OCI-M1 (cell line): ENCODE data around the gene CDON.
A peak's percentile ranks its signal among the peaks of the same experiment; 100 is the strongest.

Experiments used
- DNase-seq: peaks from one replicate; lab custom pipeline; 2025; lab: John Stamatoyannopoulos, UW

Gene CDON

GRCh38 chr11:126062679-126063506 lies at the start of gene CDON:
Gene CDON, minus strand, starts transcription at chr11:126062866. Its CDS starts 39,390 bp downstream, at chr11:126023476.
- peak; percentile 98 for DNase-seq

GRCh38 chr11:126111458-126112116 lies 48.9 kb upstream of the CDON start:
- no peak for DNase-seq

GRCh38 chr11:126109941-126110731 lies 47.5 kb upstream of the CDON start:
- no peak for DNase-seq

GRCh38 chr11:126106594-126107328 lies 44.1 kb upstream of the CDON start:
- DNase-seq, result peak; percentile 34

GRCh38 chr11:126105748-126106080 lies 43.0 kb upstream of the CDON start:
- no peak for DNase-seq

- DNase-seq, result no peak
Measured at GRCh38 chr11:126105022-126105747, 42.5 kb upstream of the CDON start.

- no peak for DNase-seq
Measured at GRCh38 chr11:126104420-126104819, 41.8 kb upstream of the CDON start.

- DNase-seq, result no peak
Measured at GRCh38 chr11:126103150-126103549, 40.5 kb upstream of the CDON start.

- DNase-seq, result peak; percentile 89
Measured at GRCh38 chr11:126102436-126102981, 39.8 kb upstream of the CDON start.

- DNase-seq, result no peak
Measured at GRCh38 chr11:126101930-126102283, 39.2 kb upstream of the CDON start.

GRCh38 chr11:126101251-126101929 lies 38.7 kb upstream of the CDON start:
- no peak for DNase-seq

GRCh38 chr11:126100716-126101115 lies 38.0 kb upstream of the CDON start:
- DNase-seq, result no peak

- no peak for DNase-seq
Measured at GRCh38 chr11:126098204-126098769, 35.6 kb upstream of the CDON start.

GRCh38 chr11:126095745-126096144 lies 33.1 kb upstream of the CDON start:
- DNase-seq, result no peak

GRCh38 chr11:126090452-126090851 lies 27.8 kb upstream of the CDON start:
- no peak for DNase-seq

GRCh38 chr11:126088999-126089398 lies 26.3 kb upstream of the CDON start:
- no peak for DNase-seq

- DNase-seq, result no peak
Measured at GRCh38 chr11:126086248-126086647, 23.6 kb upstream of the CDON start.

- no peak for DNase-seq
Measured at GRCh38 chr11:126084608-126084912, 21.9 kb upstream of the CDON start.

GRCh38 chr11:126083829-126084607 lies 21.4 kb upstream of the CDON start:
- no peak for DNase-seq
